HG02763 (cell line): ENCODE measurements around the gene MEX3B.
"Not testable (repeated sequence)": the region's sequence is repeated elsewhere in the genome, so short reads cannot be mapped to it uniquely, and the experiment has no call there.

ENCODE experiments used
- ATAC-seq: cut with Tn5 transposase; IDR thresholded peaks from one replicate; pipeline ENCODE4 v1.9.1; 2021; ENCODE audit warnings: mild to moderate bottlenecking, moderate library complexity; ENCODE audit not compliant: unreplicated experiment

The MEX3B gene

DNA sequence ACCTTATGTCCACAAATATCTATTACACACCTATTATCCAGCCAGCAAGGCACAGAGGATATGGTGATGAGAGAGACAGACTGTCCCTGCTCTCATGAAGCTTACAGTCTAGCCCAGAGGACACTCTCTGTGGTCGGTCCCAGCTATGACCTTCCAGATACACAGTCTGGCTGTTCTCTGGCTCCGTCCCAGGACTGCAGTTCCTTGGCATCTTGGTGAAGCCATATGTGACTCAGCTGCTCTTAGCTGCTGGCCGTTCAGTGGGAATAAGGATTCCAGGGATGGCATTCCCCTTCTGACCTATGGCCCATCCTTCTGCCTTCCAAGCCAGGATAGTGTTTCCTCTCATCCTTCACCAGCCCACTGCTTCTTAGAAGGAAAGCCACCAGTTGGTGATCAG, 30.8 kb downstream of the MEX3B start:
- ATAC-seq: no peak

DNA sequence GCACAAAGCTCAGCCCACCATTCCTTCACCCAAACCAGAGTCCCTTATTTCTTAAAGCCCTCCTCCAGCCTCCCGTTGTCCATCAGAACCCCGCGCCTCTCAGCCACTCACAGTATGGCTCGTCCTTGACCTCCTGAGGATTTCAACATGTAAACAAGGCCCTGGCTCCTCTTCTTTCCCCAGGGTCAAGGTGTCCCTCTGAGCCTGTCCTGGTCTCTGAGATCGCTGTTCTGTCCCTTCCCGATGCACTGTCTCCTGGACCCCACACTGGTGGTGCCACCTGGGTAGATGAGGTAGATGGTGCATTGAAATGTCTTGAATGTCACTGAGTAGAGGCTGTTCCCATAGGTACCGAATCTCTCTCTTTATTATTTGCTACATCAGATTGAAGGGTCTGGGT, 32.9 kb downstream of the MEX3B start:
- no peak for ATAC-seq

DNA sequence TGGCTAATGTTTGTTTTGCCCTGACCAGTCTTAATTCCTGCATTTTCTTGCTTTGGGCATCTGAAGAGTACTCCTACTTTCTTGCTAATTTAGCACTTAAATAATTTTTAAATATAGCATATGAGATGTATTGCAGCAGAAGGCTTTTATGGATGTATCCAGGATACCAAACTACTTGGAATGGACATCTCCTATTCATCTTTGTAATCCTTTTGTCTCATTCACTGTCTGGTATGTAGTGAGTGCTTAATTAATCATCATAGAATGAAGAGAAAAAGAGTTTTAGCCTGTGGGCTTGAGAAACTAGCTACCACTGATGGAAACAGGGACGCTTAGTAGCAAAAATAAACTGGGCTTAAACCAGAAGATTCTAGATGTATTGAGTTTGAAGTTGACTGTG, 40.6 kb downstream of the MEX3B start:
- ATAC-seq: no peak

DNA sequence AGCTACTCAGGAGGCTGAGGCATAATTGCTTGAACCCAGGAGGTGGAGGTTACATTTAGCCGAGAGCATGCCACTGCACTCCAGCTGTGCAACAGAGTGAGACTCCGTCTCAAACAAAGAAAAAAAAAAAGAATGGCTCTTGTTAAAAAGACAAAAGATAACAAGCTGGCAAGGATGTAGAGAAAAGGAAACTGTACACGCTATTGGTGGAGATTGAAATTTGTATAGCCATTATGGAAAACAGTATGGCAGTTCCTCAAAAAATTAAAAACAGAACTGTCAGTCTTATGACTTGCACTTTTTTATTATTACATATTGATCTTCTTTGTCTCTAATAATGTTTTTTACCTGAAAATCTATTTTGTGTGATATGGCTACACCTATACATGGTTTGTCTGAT, 41.9 kb downstream of the MEX3B start:
- no peak for ATAC-seq

DNA sequence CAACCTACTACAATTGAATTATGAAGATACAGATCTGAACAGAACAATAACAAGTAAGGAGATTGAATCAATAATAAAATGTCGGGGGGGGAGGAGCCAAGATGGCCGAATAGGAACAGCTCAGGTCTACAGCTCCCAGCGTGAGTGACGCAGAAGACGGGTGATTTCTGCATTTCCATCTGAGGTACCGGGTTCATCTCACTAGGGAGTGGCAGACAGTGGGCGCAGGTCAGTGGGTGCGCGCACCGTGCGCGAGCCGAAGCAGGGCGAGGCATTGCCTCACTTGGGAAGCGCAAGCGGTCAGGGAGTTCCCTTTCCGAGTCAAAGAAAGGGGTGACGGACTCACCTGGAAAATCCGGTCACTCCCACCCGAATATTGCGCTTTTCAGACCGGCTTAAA, 50.7 kb downstream of the MEX3B start:
- ATAC-seq: not testable (repeated sequence)

DNA sequence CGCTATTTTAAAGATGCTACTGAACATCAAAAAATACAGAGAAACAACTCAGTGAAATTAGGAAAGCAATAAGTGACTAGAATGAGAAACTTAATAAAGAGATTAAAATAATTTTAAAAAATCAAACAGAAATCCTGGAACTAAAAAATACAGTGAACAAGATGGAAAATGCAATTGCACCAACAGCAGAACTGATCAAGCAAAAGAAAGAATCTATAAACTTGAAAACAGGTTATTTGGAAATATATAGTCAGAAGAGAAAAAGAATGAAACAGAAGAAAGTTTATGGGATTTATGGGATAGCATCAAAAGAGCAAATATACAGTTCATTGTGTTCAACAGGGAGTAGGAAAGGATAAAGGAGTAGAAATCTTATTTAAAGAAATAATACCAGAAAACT, 53.3 kb downstream of the MEX3B start:
- no peak for ATAC-seq
